ENCODE data around the gene AMTN. TPM values are rescaled to one million over a fixed set of nuclear protein-coding genes. Genes with fewer than 3 reads are reported as not detected.

AMTN gene
- polyA plus RNA-seq, 1 donor from 2014 or later: not detected

- Histone ChIP-seq H3K36me3 (ENCODE audit: insufficient read depth, low read length) (no peaks in the 10 kb centered on the region), H3K27ac (ENCODE audit: low read length) (no peak overlapping the region), H3K4me2 (ENCODE audit: low read length) (no peak overlapping the region), H3K9me3 (ENCODE audit: low read length) (no peaks in the 10 kb centered on the region), H3K9ac (ENCODE audit: low read length) (no peak overlapping the region), H3K4me3 (ENCODE audit: low read length) (no peak overlapping the region), H3K27me3 (ENCODE audit: insufficient read depth, low read depth, low read length) (no peaks in the 10 kb centered on the region), H3K79me2 (replicated peaks; ENCODE audit: insufficient read depth, low read length) (no peaks in the 10 kb centered on the region), H3F3A (ENCODE audit: insufficient read depth, low read length, poor library complexity, severe bottlenecking) (no peaks in the 10 kb centered on the region), H4K20me1 (ENCODE audit: insufficient read depth) (no peaks in the 10 kb centered on the region), H3K9me2 (ENCODE audit: insufficient read depth, low read length) (no peaks in the 10 kb centered on the region), H2AFZ (ENCODE audit: low read depth, low read length) (no peak overlapping the region)
- no peak for TF ChIP-seq MXI1 (conservative IDR thresholded peaks at IDR 0.05; ENCODE audit: poor library complexity, severe bottlenecking)
- no peak for TF ChIP-seq POLR2AphosphoS5 (IDR thresholded peaks at IDR 0.05)
- TF ChIP-seq EP300 (conservative IDR thresholded peaks at IDR 0.05; ENCODE audit: poor library complexity, severe bottlenecking): no peak
- TF ChIP-seq EZH2 (IDR thresholded peaks at IDR 0.05; ENCODE audit: borderline replicate concordance, insufficient read depth, low read length, poor library complexity, severe bottlenecking): no peak
- TF ChIP-seq SMC3 (conservative IDR thresholded peaks at IDR 0.05; ENCODE audit: poor library complexity): no peak
- no peak for TF ChIP-seq REST (IDR thresholded peaks at IDR 0.05; ENCODE audit: borderline replicate concordance)
Observed at GRCh38 chr4:70559924-70560323, 41.6 kb downstream of the AMTN start.

GRCh38 chr4:70564033-70564432, 45.7 kb downstream of the AMTN start:
- Histone ChIP-seq H3K9ac (ENCODE audit: low read length) (no peak overlapping the region), H3K4me3 (ENCODE audit: low read length) (no peak overlapping the region), H4K20me1 (ENCODE audit: insufficient read depth) (no peaks in the 10 kb centered on the region), H3K36me3 (ENCODE audit: insufficient read depth, low read length) (no peaks in the 10 kb centered on the region), H3K9me2 (ENCODE audit: insufficient read depth, low read length) (no peaks in the 10 kb centered on the region), H3K4me2 (ENCODE audit: low read length) (no peak overlapping the region), H3K27ac (ENCODE audit: low read length) (no peak overlapping the region), H3K9me3 (ENCODE audit: low read length) (no peaks in the 10 kb centered on the region), H3F3A (ENCODE audit: insufficient read depth, low read length, poor library complexity, severe bottlenecking) (no peaks in the 10 kb centered on the region), H3K27me3 (ENCODE audit: insufficient read depth, low read depth, low read length) (no peaks in the 10 kb centered on the region), H2AFZ (ENCODE audit: low read depth, low read length) (no peak overlapping the region), H3K79me2 (replicated peaks; ENCODE audit: insufficient read depth, low read length) (no peaks in the 10 kb centered on the region)
- TF ChIP-seq TAF1 (IDR thresholded peaks at IDR 0.05; ENCODE audit: low read depth) (no peak), EP300 (conservative IDR thresholded peaks at IDR 0.05; ENCODE audit: poor library complexity, severe bottlenecking) (no peak), MXI1 (conservative IDR thresholded peaks at IDR 0.05; ENCODE audit: poor library complexity, severe bottlenecking) (no peak), SMC3 (conservative IDR thresholded peaks at IDR 0.05; ENCODE audit: poor library complexity) (no peak), EZH2 (IDR thresholded peaks at IDR 0.05; ENCODE audit: borderline replicate concordance, insufficient read depth, low read length, poor library complexity, severe bottlenecking) (no peak), CTCF (IDR thresholded peaks at IDR 0.05; ENCODE audit: poor library complexity, severe bottlenecking) (no peak), REST (IDR thresholded peaks at IDR 0.05; ENCODE audit: borderline replicate concordance) (no peak), POLR2AphosphoS5 (IDR thresholded peaks at IDR 0.05) (no peak), RAD21 (conservative IDR thresholded peaks at IDR 0.05) (no peak)
